AG09319 (cell line): Measurements from ENCODE around the gene STRN4.

Experiments
- DNase-seq: peaks from one replicate; pipeline ENCODE4 v3.0.0-alpha.2; 2010; ENCODE audit warnings: low read depth; ENCODE audit errors: extremely low read depth
- CTCF ChIP-seq: IDR thresholded peaks from 2 replicates; pipeline ENCODE4 v1.5.1; 2011; ENCODE audit warnings: low read depth, mild to moderate bottlenecking, inconsistent platforms, low read length, moderate library complexity

Gene STRN4

GRCh38 chr19:46745521-46746280 is 549 bp downstream of the STRN4 start, which contains the start of gene FKRP:
FKRP (plus strand) TSS chr19:46746057; CDS start chr19:46755451, 9,394 bp downstream.
- no peak for TF ChIP-seq CTCF
- no peak for DNase-seq

- no peak for DNase-seq
- no peak for TF ChIP-seq CTCF
Observed at GRCh38 chr19:46745030-46745429, 1.2 kb downstream of the STRN4 start.

GRCh38 chr19:46744005-46744691 is 2.1 kb downstream of the STRN4 start:
- no peak for TF ChIP-seq CTCF
- DNase-seq: no peak

GRCh38 chr19:46742926-46743480 is 3.2 kb downstream of the STRN4 start:
- DNase-seq: no peak
- no peak for TF ChIP-seq CTCF

GRCh38 chr19:46741447-46741846 is 4.8 kb downstream of the STRN4 start:
- no peak for DNase-seq
- no peak for TF ChIP-seq CTCF

- DNase-seq: no peak
Observed at GRCh38 chr19:46739290-46739771, 6.9 kb downstream of the STRN4 start.

More at GRCh38 chr19:46739290-46739771, 6.9 kb downstream of the STRN4 start:
- TF ChIP-seq CTCF: no peak
